Epithelial cell of proximal tubule (primary cell): ENCODE data around the gene SOX21. TPM values are rescaled to one million over a fixed set of nuclear protein-coding genes. Genes with fewer than 3 reads are reported as not detected.

Experiments used
- DNase-seq: peaks from one replicate; pipeline ENCODE4 v3.0.0-alpha.2; 2011; ENCODE audit warnings: low read depth
- H3K4me3 ChIP-seq: 2 replicates; pipeline ENCODE4 v1.5.1; 2011; ENCODE audit warnings: low read depth, mild to moderate bottlenecking, low read length
- CTCF ChIP-seq: conservative IDR thresholded peaks from 2 replicates; pipeline ENCODE4 v1.5.1; 2012; ENCODE audit warnings: low read depth, mild to moderate bottlenecking, low read length
- total RNA-seq: library from RNA; depleted of rRNA; stranded (reverse); fragments of >200 nt; gene quantifications from 2 replicates; pipeline ENCODE4 v1.2.3, GENCODE V29; 2015

The SOX21 gene
- total RNA-seq, 1 donor from 2014 or later, result 0.40 TPM

DNA sequence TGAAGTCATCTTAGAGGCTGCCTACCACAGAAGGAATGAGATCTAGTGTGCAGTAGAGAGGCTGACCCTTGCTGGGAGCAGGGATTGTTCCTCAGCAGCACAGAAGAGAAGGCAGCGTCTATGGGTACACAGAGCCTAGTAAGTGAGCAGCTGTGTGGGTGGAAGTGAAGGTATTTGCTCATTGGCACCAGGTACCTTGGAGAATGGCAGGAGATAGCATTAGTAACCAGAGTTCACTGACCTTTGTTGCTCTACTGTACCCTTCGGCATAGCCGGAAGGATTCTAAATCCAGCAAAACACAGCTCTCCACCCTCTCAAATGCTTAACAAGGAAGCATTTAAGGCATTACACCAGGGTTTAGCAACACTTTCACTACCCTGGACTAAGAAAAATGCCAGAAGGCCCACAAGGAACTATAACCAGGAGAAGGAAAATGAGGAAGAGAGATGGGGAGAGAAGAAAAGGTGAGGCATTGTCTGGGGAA, 12.3 kb downstream of the SOX21 start:
- no peak overlapping the region for H3K4me3 ChIP-seq
- TF ChIP-seq CTCF, result no peak
- DNase-seq, result no peak

DNA sequence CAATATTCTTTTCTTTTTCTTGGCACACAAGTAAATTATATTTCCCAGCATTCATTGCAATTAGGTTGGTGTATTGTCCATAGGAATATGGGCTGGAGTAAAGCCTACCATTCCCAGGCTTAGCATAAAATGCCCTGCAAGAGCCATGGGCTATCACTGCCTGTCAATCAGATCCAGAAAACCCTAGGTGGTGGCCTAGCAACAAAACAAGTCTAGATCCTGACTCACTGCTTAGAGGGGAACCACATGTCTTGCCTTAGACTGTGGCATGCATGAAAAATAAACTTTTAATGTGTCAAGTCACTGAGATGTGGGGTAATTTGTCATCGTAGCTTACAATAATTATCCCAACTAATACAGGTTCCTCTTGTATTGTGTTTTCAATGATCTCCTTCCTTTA, 16.2 kb downstream of the SOX21 start:
- DNase-seq, result no peak
- no peak for TF ChIP-seq CTCF
- no peak overlapping the region for H3K4me3 ChIP-seq

DNA sequence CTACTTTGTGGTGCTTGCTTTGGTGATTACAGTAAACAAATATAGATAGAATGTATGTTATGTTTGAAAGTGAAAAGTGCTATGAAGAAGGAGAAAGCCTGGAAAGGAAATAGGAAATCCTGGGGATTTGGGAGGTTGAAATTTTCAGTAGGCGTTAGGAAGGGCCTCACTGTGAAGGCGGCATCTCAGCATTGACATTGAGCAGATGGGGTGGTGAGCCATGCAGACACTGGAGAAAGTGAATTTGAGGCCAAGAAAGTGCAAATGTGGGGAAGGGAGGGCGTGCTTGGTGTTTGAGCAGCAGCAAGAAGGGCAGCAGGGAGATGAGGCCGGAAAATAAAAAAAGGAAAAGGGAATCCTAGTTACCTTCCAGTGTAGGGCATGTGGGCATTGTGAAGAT, 20.3 kb downstream of the SOX21 start:
- DNase-seq, result no peak
- TF ChIP-seq CTCF, result no peak
- H3K4me3 ChIP-seq, result no peak overlapping the region

DNA sequence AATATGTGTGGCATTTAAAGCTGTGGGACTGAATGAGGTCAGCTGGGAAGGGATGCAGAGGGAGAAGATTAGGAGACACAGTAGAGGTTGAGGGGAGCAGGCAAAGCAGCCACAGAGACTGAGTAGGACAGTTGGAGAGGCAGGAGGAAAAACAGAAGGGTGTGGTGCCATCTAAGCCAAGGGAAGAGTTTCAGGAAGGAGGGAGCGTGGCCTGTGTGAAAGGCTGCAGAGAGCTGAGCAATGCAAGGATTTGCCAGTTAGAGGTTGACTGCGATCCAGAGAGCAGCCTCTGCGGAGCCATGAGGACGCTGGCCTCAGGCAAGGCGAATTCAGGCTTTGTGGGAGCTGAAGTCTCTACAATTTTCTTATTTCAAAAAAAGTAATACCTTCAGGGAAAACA, 28.9 kb downstream of the SOX21 start:
- TF ChIP-seq CTCF, result no peak
- no peak for DNase-seq
- H3K4me3 ChIP-seq, result no peak overlapping the region

GRCh38 chr13:94682229-94682628, 30.1 kb downstream of the SOX21 start:
- no peak for DNase-seq
- no peak for TF ChIP-seq CTCF
- H3K4me3 ChIP-seq, result no peak overlapping the region

GRCh38 chr13:94679614-94680013, 32.7 kb downstream of the SOX21 start:
- no peak for TF ChIP-seq CTCF
- no peak for DNase-seq
- H3K4me3 ChIP-seq, result no peak overlapping the region

- DNase-seq, result no peak
- no peak for TF ChIP-seq CTCF
Measured at GRCh38 chr13:94678845-94679244, 33.5 kb downstream of the SOX21 start.

More at GRCh38 chr13:94678845-94679244, 33.5 kb downstream of the SOX21 start:
- H3K4me3 ChIP-seq, result no peak overlapping the region
